Gastrocnemius medialis (tissue), 4 donors: Measurements from ENCODE around the gene CEP78. TPM values are rescaled to one million over a fixed set of nuclear protein-coding genes. Genes with fewer than 3 reads are reported as not detected.

Experiments
- ATAC-seq, 2 donors: fragments of 150-250 bp; one replicate each; pipeline ENCODE4 v1.9.1; 2016
- DNase-seq, 2 donors: peaks; one replicate each; pipeline ENCODE4 v3.0.0-alpha.2; 2019
- H3K27ac ChIP-seq, 4 donors: fragments of 200-600 bp; sonication (generic); 1 replicate in 1 of 4; 2 replicates in 3 of 4; pipeline ENCODE4 v1.5.1; 2016 to 2018; ENCODE audit warnings: mild to moderate bottlenecking in 2 of 4, moderate library complexity in 1 of 4
- H3K27me3 ChIP-seq, 3 donors: fragments of 200-600 bp; sonication (generic) in 2 of 3; 1 replicate in 1 of 3; 2 replicates in 2 of 3; pipeline versions ENCODE4 v1.5.1 to v1.6.0; 2016 to 2019; ENCODE audit warnings: mild to moderate bottlenecking in 1 of 3, moderate library complexity in 1 of 3
- H3K36me3 ChIP-seq, 2 donors: fragments of 200-600 bp; sonication (generic) in 1 of 2; one replicate each; pipeline ENCODE4 v1.5.1; 2017 to 2018
- H3K4me1 ChIP-seq, 2 donors: fragments of 200-600 bp; sonication (generic) in 1 of 2; one replicate each; pipeline ENCODE4 v1.5.1; 2016 to 2017; ENCODE audit warnings: mild to moderate bottlenecking in 2 of 2
- H3K4me3 ChIP-seq, 4 donors: fragments of 200-600 bp; sonication (generic) in 3 of 4; 1 replicate in 1 of 4; 2 replicates in 3 of 4; pipeline ENCODE4 v1.5.1; 2016 to 2019; ENCODE audit warnings: mild to moderate bottlenecking in 2 of 4
- H3K9me3 ChIP-seq, 3 donors: fragments of 200-600 bp; sonication (generic) in 2 of 3; 1 replicate in 1 of 3; 2 replicates in 2 of 3; pipeline ENCODE4 v1.5.1; 2016 to 2019
- CTCF ChIP-seq, 5 experiments: fragments of 450-650 bp in 3 of 5; fragments of 200-600 bp in 2 of 5; sonication (generic) in 2 of 5; IDR thresholded peaks in 4 of 5; conservative IDR thresholded peaks in 1 of 5; 1 replicate in 4 of 5; 2 replicates in 1 of 5; pipeline ENCODE4 v1.5.1; 2016 to 2019; ENCODE audit warnings: antibody characterized with exemption in 5 of 5, mild to moderate bottlenecking in 3 of 5, moderate library complexity in 3 of 5
- POLR2A ChIP-seq, 2 donors: fragments of 450-650 bp; IDR thresholded peaks; one replicate each; pipeline ENCODE4 v1.6.1; 2017; ENCODE audit warnings: antibody characterized with exemption in 2 of 2, mild to moderate bottlenecking in 2 of 2, moderate library complexity in 2 of 2
- in situ Hi-C, 4 donors: fragments of 200-750 bp; cut with MboI; loops; one replicate each; pipeline versions ENCODE4 v1.15.0 to v1.8.0; 2017; ENCODE audit warnings: low sequenced_read_pairs in 4 of 4
- intact Hi-C: fragments of 100-400 bp; cut with DNase I; formaldehyde crosslinking; loops from one replicate; pipeline ENCODE4 v1.15.1; 2023; ENCODE audit warnings: low total_unique reads
- total RNA-seq, 4 donors: library from RNA; depleted of rRNA; stranded (reverse); fragments of >200 nt; gene quantifications; one replicate each; pipeline versions ENCODE4 v1.1.0 to v1.2.3, GENCODE V29; 2016

CEP78 gene
- total RNA-seq, 4 donors from 2014 or later = 2.1 to 2.8 (median 2.5) TPM

GRCh38 chr9:78238046-78239038 is 2.5 kb downstream of the CEP78 start:
- no peak for ATAC-seq
- intact Hi-C loops = no loop called here
- Histone ChIP-seq H3K9me3 (no peaks in the 10 kb centered on the region), H3K27ac (no peak overlapping the region), H3K4me1 (peaks cover 0 to 10% of the 10 kb centered on the region in 2 donors), H3K27me3 (no peaks in the 10 kb centered on the region), H3K4me3 (no peak overlapping the region), H3K36me3 (peaks cover 0 to 10% of the 10 kb centered on the region in 2 donors)
- no peak for DNase-seq
- TF ChIP-seq POLR2A (IDR thresholded peaks at IDR 0.05) = no peak
- in situ Hi-C loops = no loop called here

DNA sequence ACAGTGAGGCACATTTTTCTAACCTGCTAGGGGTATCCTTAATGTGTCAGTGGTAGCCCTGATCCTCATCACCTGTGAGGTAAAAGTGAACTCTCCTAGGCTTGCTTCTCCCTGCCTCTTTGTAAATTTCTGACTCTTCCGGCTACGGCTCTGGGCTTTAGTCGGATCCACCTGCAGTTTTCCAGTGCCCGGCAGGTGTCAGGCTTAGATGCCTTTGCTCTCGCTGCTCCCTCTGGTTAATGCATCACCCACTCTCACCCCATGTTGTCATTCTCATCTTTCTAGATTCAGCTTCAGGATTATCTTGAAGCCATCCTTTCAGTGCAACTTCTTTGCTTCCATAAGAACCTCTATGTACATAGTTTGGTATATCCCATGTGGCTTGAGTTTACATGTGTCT is 3.6 kb downstream of the CEP78 start:
- no peaks in the 10 kb centered on the region for H3K9me3 ChIP-seq
- peaks cover 0 to 10% of the 10 kb centered on the region in 2 donors for H3K36me3 ChIP-seq
- in situ Hi-C loops = no loop called here
- intact Hi-C loops = no loop called here
- H3K27ac ChIP-seq = no peak overlapping the region
- TF ChIP-seq POLR2A (IDR thresholded peaks at IDR 0.05) (no peak), CTCF (IDR thresholded peaks at IDR 0.05 in 4 of 5, conservative IDR thresholded peaks at IDR 0.05 in 1 of 5) (no peak)
- no peak overlapping the region for H3K4me3 ChIP-seq
- no peak for ATAC-seq
- H3K27me3 ChIP-seq = no peaks in the 10 kb centered on the region
- H3K4me1 ChIP-seq = peaks cover 0 to 10% of the 10 kb centered on the region in 2 donors
- DNase-seq = no peak

DNA sequence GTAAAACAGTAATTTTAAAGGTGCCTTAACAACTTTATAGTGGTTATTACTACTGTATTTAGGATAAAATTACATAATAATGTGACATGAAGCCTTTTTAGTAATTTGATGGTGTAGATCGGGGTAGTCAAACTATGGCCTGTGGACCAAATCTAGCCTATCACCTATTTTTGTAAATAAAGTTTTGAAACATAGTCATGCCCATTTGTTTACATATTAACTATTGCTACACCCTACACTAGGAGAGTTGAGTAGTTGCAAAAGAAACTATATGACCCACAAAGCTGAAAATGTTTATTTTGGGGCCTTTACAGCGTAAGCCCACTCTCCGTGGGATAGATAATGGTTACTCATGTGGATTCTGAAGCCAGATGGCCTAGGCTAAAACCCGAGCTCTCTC is 6.2 kb downstream of the CEP78 start:
- Histone ChIP-seq H3K4me1 (no peaks in the 10 kb centered on the region), H3K36me3 (peaks cover 0 to 10% of the 10 kb centered on the region in 2 donors), H3K27ac (no peak overlapping the region), H3K9me3 (no peaks in the 10 kb centered on the region), H3K27me3 (no peaks in the 10 kb centered on the region), H3K4me3 (no peak overlapping the region)
- no peak for TF ChIP-seq CTCF (IDR thresholded peaks at IDR 0.05 in 4 of 5, conservative IDR thresholded peaks at IDR 0.05 in 1 of 5)
- TF ChIP-seq POLR2A (IDR thresholded peaks at IDR 0.05) = no peak
- ATAC-seq = no peak
- intact Hi-C loops = no loop called here
- DNase-seq = no peak
- in situ Hi-C loops = no loop called here

DNA sequence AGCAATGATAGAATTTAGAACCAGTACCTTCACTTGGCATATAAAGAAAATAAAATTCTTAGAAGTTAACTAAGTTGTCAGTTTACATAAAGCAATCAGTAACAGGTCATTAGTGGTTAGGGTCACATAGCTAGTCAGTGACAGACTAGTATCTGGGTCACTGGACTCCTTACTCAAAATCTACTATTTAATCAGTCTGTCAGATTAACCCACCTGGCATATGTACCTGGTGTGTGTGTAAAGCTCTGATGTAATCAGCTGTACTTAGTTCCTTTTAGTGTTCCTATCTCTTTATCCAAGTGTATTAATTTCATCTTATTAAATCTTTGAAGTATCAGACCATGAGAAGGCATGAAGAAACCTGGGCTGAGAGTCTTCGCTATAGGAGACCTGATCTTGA is 7.3 kb downstream of the CEP78 start:
- intact Hi-C loops (no loop called here), in situ Hi-C loops (no loop called here)
- TF ChIP-seq POLR2A (IDR thresholded peaks at IDR 0.05) (no peak), CTCF (IDR thresholded peaks at IDR 0.05 in 4 of 5, conservative IDR thresholded peaks at IDR 0.05 in 1 of 5) (no peak)
- DNase-seq (no peak), ATAC-seq (no peak)
- no peak overlapping the region for H3K4me3 ChIP-seq
- peaks cover 0 to 10% of the 10 kb centered on the region in 2 donors for H3K36me3 ChIP-seq
- no peak overlapping the region for H3K27ac ChIP-seq
- no peaks in the 10 kb centered on the region for H3K4me1 ChIP-seq
- no peaks in the 10 kb centered on the region for H3K27me3 ChIP-seq
- H3K9me3 ChIP-seq = no peaks in the 10 kb centered on the region

DNA sequence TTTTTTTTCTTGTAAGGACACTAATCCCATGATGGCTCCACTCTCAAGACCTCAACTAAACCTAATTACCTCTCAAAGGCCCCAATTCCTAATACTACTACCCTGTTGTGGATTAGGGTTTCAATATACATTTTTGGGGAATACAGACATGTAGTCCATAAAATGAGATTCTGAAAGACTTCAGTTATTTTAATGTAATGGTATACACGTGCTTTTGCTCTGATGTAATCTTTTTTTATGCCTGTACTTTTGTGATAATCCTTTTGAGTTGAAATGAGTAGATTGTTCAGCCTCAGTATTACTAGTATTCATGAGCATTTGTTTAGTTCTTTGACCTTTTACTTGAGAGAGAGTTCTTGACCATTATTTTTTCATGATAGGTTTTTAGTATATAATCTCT is 9.5 kb downstream of the CEP78 start:
- in situ Hi-C loops (no loop called here), intact Hi-C loops (no loop called here)
- TF ChIP-seq CTCF (IDR thresholded peaks at IDR 0.05 in 4 of 5, conservative IDR thresholded peaks at IDR 0.05 in 1 of 5) (no peak), POLR2A (IDR thresholded peaks at IDR 0.05) (no peak)
- Histone ChIP-seq H3K4me1 (no peaks in the 10 kb centered on the region), H3K9me3 (no peaks in the 10 kb centered on the region), H3K4me3 (no peak overlapping the region), H3K36me3 (peaks cover 0 to 11% of the 10 kb centered on the region in 2 donors), H3K27ac (no peak overlapping the region), H3K27me3 (no peaks in the 10 kb centered on the region)
- DNase-seq = no peak
- no peak for ATAC-seq
